IMR-90 (cell line): Measurements from ENCODE around the gene SOX1. TPM values are rescaled to one million over a fixed set of nuclear protein-coding genes. Genes with fewer than 3 reads are reported as not detected.

Experiments
- ATAC-seq: fragments of 200-7000 bp; cut with Tn5 transposase; 2 replicates; pipeline ENCODE4 v1.9.1; 2020; ENCODE audit warnings: low read depth, mild to moderate bottlenecking, moderate library complexity
- BruUV-seq: library from RNA; stranded (reverse); fragments of 400-500 nt; replicated peaks from 2 replicates; lab custom pipeline; 2021; lab: Mats Ljungman, UMichigan
- CTCF ChIA-PET: fragments of 300-600 bp; formaldehyde crosslinking; extraction: SDS; loops from one replicate; lab custom pipeline; 2021; ENCODE audit warnings: antibody characterized with exemption; lab: Yijun Ruan, JAX
- POLR2A ChIA-PET: fragments of 300-600 bp; sonication (Branson Sonifier 250); formaldehyde crosslinking; loops from one replicate; lab custom pipeline; 2022; ENCODE audit warnings: antibody characterized with exemption; ENCODE audit not compliant: unreplicated experiment; lab: Charles Lee
- DNase-seq: peaks from one replicate; pipeline ENCODE4 v3.0.0; 2013
- H2AFZ ChIP-seq: replicated peaks from 2 replicates; pipeline ENCODE3; 2013; ENCODE audit warnings: low read length, mild to moderate bottlenecking; ENCODE audit not compliant: poor library complexity
- H2AK5ac ChIP-seq: 2 replicates; pipeline ENCODE4 v1.6.1; 2013; ENCODE audit warnings: low read depth, low read length, inconsistent platforms
- H2AK9ac ChIP-seq: replicated peaks from 2 replicates; pipeline ENCODE3; 2013; ENCODE audit warnings: mild to moderate bottlenecking, low read depth, low read length, moderate library complexity; ENCODE audit not compliant: poor library complexity
- H2BK120ac ChIP-seq: 2 replicates; pipeline ENCODE4 v1.6.1; 2013; ENCODE audit warnings: low read depth, low read length, inconsistent platforms
- H2BK15ac ChIP-seq: 3 replicates; pipeline ENCODE4 v1.6.1; 2013; ENCODE audit warnings: low read depth, low read length, inconsistent platforms
- H2BK20ac ChIP-seq: 2 replicates; pipeline ENCODE4 v1.6.1; 2013; ENCODE audit warnings: low read depth, mild to moderate bottlenecking, inconsistent platforms, low read length, moderate library complexity
- H2BK5ac ChIP-seq: 2 replicates; pipeline ENCODE4 v1.6.1; 2013; ENCODE audit warnings: mild to moderate bottlenecking, low read depth, low read length, inconsistent platforms; ENCODE audit not compliant: poor library complexity, severe bottlenecking
- H3K14ac ChIP-seq: replicated peaks from 2 replicates; pipeline ENCODE4 v1.6.1; 2013; ENCODE audit warnings: low read depth, low read length, inconsistent platforms
- H3K18ac ChIP-seq: 2 replicates; pipeline ENCODE4 v1.6.1; 2013; ENCODE audit warnings: low read depth, low read length, control low read depth
- H3K23ac ChIP-seq: 2 replicates; pipeline ENCODE4 v1.6.1; 2013; ENCODE audit warnings: low read depth, low read length, inconsistent platforms
- H3K27ac ChIP-seq: 2 replicates; pipeline ENCODE4 v1.5.1; 2013; ENCODE audit warnings: mild to moderate bottlenecking, control low read depth, low read length; ENCODE audit not compliant: insufficient read depth
- H3K27me3 ChIP-seq: 2 replicates; pipeline ENCODE4 v1.6.1; 2013; ENCODE audit warnings: low read length; ENCODE audit not compliant: control insufficient read depth, insufficient read depth
- H3K36me3 ChIP-seq: 2 replicates; pipeline ENCODE4 v1.6.1; 2013; ENCODE audit warnings: low read length, mixed read lengths; ENCODE audit not compliant: control insufficient read depth, insufficient read depth
- H3K4ac ChIP-seq: 2 replicates; pipeline ENCODE4 v1.6.1; 2013; ENCODE audit warnings: low read depth, low read length, inconsistent platforms
- H3K4me1 ChIP-seq: 2 replicates; pipeline ENCODE4 v1.6.1; 2013; ENCODE audit warnings: low read length, mixed read lengths; ENCODE audit not compliant: control insufficient read depth, insufficient read depth
- H3K4me2 ChIP-seq: 2 replicates; pipeline ENCODE4 v1.6.1; 2013; ENCODE audit warnings: low read depth, mild to moderate bottlenecking, control low read depth, low read length, moderate library complexity
- H3K4me3 ChIP-seq: 2 replicates; pipeline ENCODE4 v1.5.1; 2013; ENCODE audit warnings: low read depth, mild to moderate bottlenecking, control low read depth, low read length, moderate library complexity; ENCODE audit not compliant: insufficient read depth
- H3K56ac ChIP-seq: 2 replicates; pipeline ENCODE4 v1.6.1; 2013; ENCODE audit warnings: low read length, inconsistent platforms; ENCODE audit not compliant: insufficient read depth; ENCODE audit errors: extremely low read depth
- H3K79me1 ChIP-seq, 2 experiments: 2 replicates each; pipeline ENCODE4 v1.6.1; 2013; ENCODE audit warnings: low read length in 2 of 2, inconsistent platforms in 1 of 2, low read depth in 1 of 2
- H3K9ac ChIP-seq: 2 replicates; pipeline ENCODE4 v1.6.1; 2013; ENCODE audit warnings: low read depth, low read length, control low read depth
- H3K9me1 ChIP-seq: 2 replicates; pipeline ENCODE4 v1.6.1; 2013; ENCODE audit warnings: low read length, inconsistent platforms; ENCODE audit not compliant: insufficient read depth
- H3K9me3 ChIP-seq: 2 replicates; pipeline ENCODE4 v1.6.1; 2013; ENCODE audit warnings: low read length; ENCODE audit not compliant: control insufficient read depth, insufficient read depth
- H4K20me1 ChIP-seq: 2 replicates; pipeline ENCODE4 v1.6.1; 2013; ENCODE audit warnings: low read length, inconsistent platforms; ENCODE audit not compliant: insufficient read depth
- H4K5ac ChIP-seq: 2 replicates; pipeline ENCODE4 v1.6.1; 2013; ENCODE audit warnings: mild to moderate bottlenecking, low read depth, low read length, control low read depth
- H4K8ac ChIP-seq, 2 experiments: 2 replicates each; pipeline ENCODE4 v1.6.1; 2013; ENCODE audit warnings: low read depth in 2 of 2, low read length in 2 of 2, control low read depth in 1 of 2, inconsistent platforms in 1 of 2
- H4K91ac ChIP-seq: 2 replicates; pipeline ENCODE4 v1.6.1; 2013; ENCODE audit warnings: low read depth, low read length, inconsistent platforms; ENCODE audit not compliant: insufficient read depth
- BHLHE40 ChIP-seq: fragments of 150-350 bp; IDR thresholded peaks from 2 replicates; pipeline ENCODE4 v1.6.1; 2016; ENCODE audit warnings: mild to moderate bottlenecking, low read depth, low read length
- CHD1 ChIP-seq: IDR thresholded peaks from 2 replicates; pipeline ENCODE4 v1.6.1; 2012; ENCODE audit warnings: low read depth, low read length, improper control_type of control experiment
- FOS ChIP-seq: fragments of 150-350 bp; IDR thresholded peaks from 2 replicates; pipeline ENCODE4 v1.6.1; 2016; ENCODE audit warnings: low read depth, low read length
- MAFK ChIP-seq: IDR thresholded peaks from 2 replicates; pipeline ENCODE4 v1.6.1; 2012; ENCODE audit warnings: low read depth, low read length, improper control_type of control experiment
- MAZ ChIP-seq: IDR thresholded peaks from 2 replicates; pipeline ENCODE4 v1.6.1; 2012; ENCODE audit warnings: low read depth, mild to moderate bottlenecking, low read length, improper control_type of control experiment, moderate library complexity, borderline replicate concordance
- MXI1 ChIP-seq: IDR thresholded peaks from 2 replicates; pipeline ENCODE4 v1.6.1; 2012; ENCODE audit warnings: low read depth, mild to moderate bottlenecking, low read length, moderate library complexity, borderline replicate concordance
- NFE2L2 ChIP-seq: fragments of 150-350 bp; IDR thresholded peaks from 2 replicates; pipeline ENCODE4 v1.6.1; 2016; ENCODE audit warnings: low read depth, mild to moderate bottlenecking, low read length
- POLR2A ChIP-seq: IDR thresholded peaks from 2 replicates; pipeline ENCODE4 v1.6.1; 2012; ENCODE audit warnings: mild to moderate bottlenecking, low read depth, low read length
- RFX5 ChIP-seq: IDR thresholded peaks from 2 replicates; pipeline ENCODE4 v1.8.0; 2012; ENCODE audit warnings: low read depth, mild to moderate bottlenecking, low read length, moderate library complexity
- USF2 ChIP-seq: fragments of 150-350 bp; IDR thresholded peaks from 2 replicates; pipeline ENCODE4 v1.6.1; 2017; ENCODE audit warnings: mild to moderate bottlenecking, antibody characterized with exemption, low read length, low read depth
- WGBS, 2 experiments: methylation state at CpG; one replicate each; pipeline versions ENCODE4 v1.1.5 to v1.1.7; 2013; ENCODE audit warnings: missing lambda C conversion rate in 2 of 2; ENCODE audit not compliant: insufficient read length in 1 of 2; ENCODE audit errors: extremely low coverage in 2 of 2; 5-methylcytosine and 5-hydroxymethylcytosine counted together
- dilution Hi-C: fragments of 300-500 bp; cut with HindIII; formaldehyde crosslinking; loops from one replicate; pipeline ENCODE4 v1.14.3; 2018; ENCODE audit warnings: low sequenced_read_pairs; ENCODE audit not compliant: unreplicated experiment
- in situ Hi-C: fragments of 300-500 bp; cut with MboI; formaldehyde crosslinking; loops from 3 replicates; pipeline ENCODE4 v1.14.3; 2019; ENCODE audit warnings: low sequenced_read_pairs, inconsistent platforms, mixed read lengths
- intact Hi-C: fragments of 100-400 bp; cut with micrococcal nuclease; formaldehyde crosslinking; loops from 2 replicates; pipeline ENCODE4 v1.10.0; 2022
- polyA plus RNA-seq, 3 experiments: library from polyadenylated mRNA; depleted of rRNA; stranded (reverse); fragments of >200 nt; gene quantifications; 2 replicates each; pipeline ENCODE4 v1.2.3, GENCODE V29; 2012; ENCODE audit warnings: low replicate concordance in 1 of 3
- total RNA-seq: library from RNA; depleted of rRNA; stranded (reverse); fragments of >200 nt; gene quantifications from 2 replicates; pipeline ENCODE4 v1.2.3, GENCODE V29; 2012
- TF ChIP-seq, protein P1 (sequence below): fragments of 150-350 bp; IDR thresholded peaks from 2 replicates; pipeline ENCODE4 v1.6.1; 2016; ENCODE audit warnings: low read depth, mild to moderate bottlenecking, low read length, moderate library complexity, borderline replicate concordance
- TF ChIP-seq, protein P2 (sequence below): conservative IDR thresholded peaks from 2 replicates; pipeline ENCODE4 v1.5.1; 2012; ENCODE audit warnings: mild to moderate bottlenecking, low read depth, low read length, improper control_type of control experiment

SOX1 gene
- total and polyA plus RNA-seq, 2 of the 4 experiments (the other 2 are of a cell fraction) = not detected

GRCh38 chr13:112105244-112105681, 38.3 kb downstream of the SOX1 start:
- Histone ChIP-seq H3K14ac (no peak overlapping the region), H3K56ac (no peak overlapping the region), H3K4me2 (no peak overlapping the region), H3K18ac (no peak overlapping the region), H3K23ac (no peak overlapping the region), H2BK15ac (no peak overlapping the region), H2AK9ac (no peak overlapping the region), H2BK120ac (no peak overlapping the region), H3K36me3 (no peaks in the 10 kb centered on the region), H4K5ac (no peak overlapping the region), H3K9ac (no peak overlapping the region), H2BK20ac (no peak overlapping the region), H3K27ac (no peak overlapping the region), H4K20me1 (no peaks in the 10 kb centered on the region), H3K9me1 (no peaks in the 10 kb centered on the region), H3K4ac (no peak overlapping the region), H4K91ac (no peak overlapping the region), H2BK5ac (no peak overlapping the region), H2AK5ac (no peak overlapping the region), H3K79me1 (no peaks in the 10 kb centered on the region), H3K27me3 (no peaks in the 10 kb centered on the region; the same call in 1 of the 2 replicates), H4K8ac (no peak overlapping the region), H3K9me3 (peaks cover 5% of the 10 kb centered on the region; the same call in 1 of the 2 replicates), H3K4me1 (no peaks in the 10 kb centered on the region), H3K4me3 (no peak overlapping the region), H2AFZ (no peak overlapping the region)
- intact Hi-C loops (no loop called here), in situ Hi-C loops (no loop called here), dilution Hi-C loops (no loop called here)
- POLR2A ChIA-PET = no interaction called here
- CTCF ChIA-PET = no interaction called here
- no TSS peak for BruUV-seq
- WGBS, 2 experiments = 0% methylated on average over 13 of the region's 35 CpGs; no CpG with 5 or more reads in 1 of the 2 experiments
- no peak for ATAC-seq
- TF ChIP-seq MAZ (no peak), POLR2A (no peak), RFX5 (no peak), CHD1 (no peak), MXI1 (no peak), BHLHE40 (no peak), FOS (no peak), MAFK (no peak), USF2 (no peak), NFE2L2 (no peak)
- TF ChIP-seq, protein P1, sequence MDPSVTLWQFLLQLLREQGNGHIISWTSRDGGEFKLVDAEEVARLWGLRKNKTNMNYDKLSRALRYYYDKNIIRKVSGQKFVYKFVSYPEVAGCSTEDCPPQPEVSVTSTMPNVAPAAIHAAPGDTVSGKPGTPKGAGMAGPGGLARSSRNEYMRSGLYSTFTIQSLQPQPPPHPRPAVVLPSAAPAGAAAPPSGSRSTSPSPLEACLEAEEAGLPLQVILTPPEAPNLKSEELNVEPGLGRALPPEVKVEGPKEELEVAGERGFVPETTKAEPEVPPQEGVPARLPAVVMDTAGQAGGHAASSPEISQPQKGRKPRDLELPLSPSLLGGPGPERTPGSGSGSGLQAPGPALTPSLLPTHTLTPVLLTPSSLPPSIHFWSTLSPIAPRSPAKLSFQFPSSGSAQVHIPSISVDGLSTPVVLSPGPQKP = no peak
- TF ChIP-seq, protein P2, sequence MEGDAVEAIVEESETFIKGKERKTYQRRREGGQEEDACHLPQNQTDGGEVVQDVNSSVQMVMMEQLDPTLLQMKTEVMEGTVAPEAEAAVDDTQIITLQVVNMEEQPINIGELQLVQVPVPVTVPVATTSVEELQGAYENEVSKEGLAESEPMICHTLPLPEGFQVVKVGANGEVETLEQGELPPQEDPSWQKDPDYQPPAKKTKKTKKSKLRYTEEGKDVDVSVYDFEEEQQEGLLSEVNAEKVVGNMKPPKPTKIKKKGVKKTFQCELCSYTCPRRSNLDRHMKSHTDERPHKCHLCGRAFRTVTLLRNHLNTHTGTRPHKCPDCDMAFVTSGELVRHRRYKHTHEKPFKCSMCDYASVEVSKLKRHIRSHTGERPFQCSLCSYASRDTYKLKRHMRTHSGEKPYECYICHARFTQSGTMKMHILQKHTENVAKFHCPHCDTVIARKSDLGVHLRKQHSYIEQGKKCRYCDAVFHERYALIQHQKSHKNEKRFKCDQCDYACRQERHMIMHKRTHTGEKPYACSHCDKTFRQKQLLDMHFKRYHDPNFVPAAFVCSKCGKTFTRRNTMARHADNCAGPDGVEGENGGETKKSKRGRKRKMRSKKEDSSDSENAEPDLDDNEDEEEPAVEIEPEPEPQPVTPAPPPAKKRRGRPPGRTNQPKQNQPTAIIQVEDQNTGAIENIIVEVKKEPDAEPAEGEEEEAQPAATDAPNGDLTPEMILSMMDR = no peak
- DNase-seq = no peak
